ENCODE measurements around the gene FCHSD2. TPM values are rescaled to one million over a fixed set of nuclear protein-coding genes. Genes with fewer than 3 reads are reported as not detected.

The FCHSD2 gene
- total RNA-seq, 1 donor from 2014 or later, result 69.5 TPM

GRCh38 chr11:72950685-72951084, 191.4 kb downstream of the FCHSD2 start:
- H3K9me3 Mint-ChIP-seq (ENCODE audit: low read depth), result no peaks in the 10 kb centered on the region
- no peak for DNase-seq (ENCODE audit: low spot score)
- H3K4me1 Mint-ChIP-seq (ENCODE audit: low read depth), result peaks cover 11% of the 10 kb centered on the region
- TF ChIP-seq CTCF (IDR thresholded peaks at IDR 0.05), result no peak
- H3K27ac Mint-ChIP-seq (ENCODE audit: unreplicated experiment), result no peak overlapping the region
- H3K27me3 Mint-ChIP-seq (ENCODE audit: low read depth), result no peaks in the 10 kb centered on the region
- H3K36me3 Mint-ChIP-seq (ENCODE audit: low read depth), result peaks cover 5% of the 10 kb centered on the region
- H3K4me3 Mint-ChIP-seq (ENCODE audit: unreplicated experiment), result no peak overlapping the region

- H3K36me3 Mint-ChIP-seq (ENCODE audit: low read depth), result peaks cover 2% of the 10 kb centered on the region
- no peak overlapping the region for H3K27ac Mint-ChIP-seq (ENCODE audit: unreplicated experiment)
- no peaks in the 10 kb centered on the region for H3K27me3 Mint-ChIP-seq (ENCODE audit: low read depth)
- H3K4me3 Mint-ChIP-seq (ENCODE audit: unreplicated experiment), result no peak overlapping the region
- no peak for DNase-seq (ENCODE audit: low spot score)
- H3K9me3 Mint-ChIP-seq (ENCODE audit: low read depth), result peaks cover 1% of the 10 kb centered on the region
- TF ChIP-seq CTCF (IDR thresholded peaks at IDR 0.05), result no peak
- H3K4me1 Mint-ChIP-seq (ENCODE audit: low read depth), result peaks cover 4% of the 10 kb centered on the region
These were observed 194.9 kb downstream of the FCHSD2 start for GRCh38 chr11:72947229-72947628.

GRCh38 chr11:72943664-72944063, 198.5 kb downstream of the FCHSD2 start:
- Mint-ChIP-seq H3K4me1 (ENCODE audit: low read depth) (peaks cover 6% of the 10 kb centered on the region), H3K4me3 (ENCODE audit: unreplicated experiment) (no peak overlapping the region)
- TF ChIP-seq CTCF (IDR thresholded peaks at IDR 0.05), result no peak

GRCh38 chr11:72940417-72940816, 201.7 kb downstream of the FCHSD2 start:
- peaks cover 5% of the 10 kb centered on the region for H3K36me3 Mint-ChIP-seq (ENCODE audit: low read depth)
- H3K9me3 Mint-ChIP-seq (ENCODE audit: low read depth), result peaks cover 5% of the 10 kb centered on the region
- H3K27ac Mint-ChIP-seq (ENCODE audit: unreplicated experiment), result no peak overlapping the region
- no peak for DNase-seq (ENCODE audit: low spot score)
- peaks cover 20% of the 10 kb centered on the region for H3K4me1 Mint-ChIP-seq (ENCODE audit: low read depth)
- H3K27me3 Mint-ChIP-seq (ENCODE audit: low read depth), result no peaks in the 10 kb centered on the region
- TF ChIP-seq CTCF (IDR thresholded peaks at IDR 0.05), result no peak
- H3K4me3 Mint-ChIP-seq (ENCODE audit: unreplicated experiment), result no peak overlapping the region

More at GRCh38 chr11:72943664-72944063, 198.5 kb downstream of the FCHSD2 start:
- Mint-ChIP-seq H3K9me3 (ENCODE audit: low read depth) (peaks cover 5% of the 10 kb centered on the region), H3K36me3 (ENCODE audit: low read depth) (peaks cover 6% of the 10 kb centered on the region), H3K27ac (ENCODE audit: unreplicated experiment) (no peak overlapping the region), H3K27me3 (ENCODE audit: low read depth) (no peaks in the 10 kb centered on the region)
- DNase-seq (ENCODE audit: low spot score), result no peak

- Mint-ChIP-seq H3K4me3 (ENCODE audit: unreplicated experiment) (no peak overlapping the region), H3K9me3 (ENCODE audit: low read depth) (peaks cover 5% of the 10 kb centered on the region), H3K27me3 (ENCODE audit: low read depth) (no peaks in the 10 kb centered on the region), H3K27ac (ENCODE audit: unreplicated experiment) (peak overlapping the region; percentile 57), H3K36me3 (ENCODE audit: low read depth) (peaks cover 5% of the 10 kb centered on the region), H3K4me1 (ENCODE audit: low read depth) (peaks cover 28% of the 10 kb centered on the region)
- DNase-seq (ENCODE audit: low spot score), result no peak
- TF ChIP-seq CTCF (IDR thresholded peaks at IDR 0.05), result no peak
These were observed 203.1 kb downstream of the FCHSD2 start for GRCh38 chr11:72939031-72939430.
